Glutamatergic neuron (in vitro differentiated cells): ENCODE data around the gene SLC30A3. TPM values are rescaled to one million over a fixed set of nuclear protein-coding genes. Genes with fewer than 3 reads are reported as not detected.
A peak's percentile ranks its signal among the peaks of the same experiment; 100 is the strongest.

Experiments
- DNase-seq: peaks from one replicate; pipeline ENCODE4 v3.0.0; 2022
- H3K27ac Mint-ChIP-seq: one replicate; pipeline ENCODE4 v1.8.0; 2020; ENCODE audit warnings: mild to moderate bottlenecking, mixed read lengths, inconsistent platforms; ENCODE audit not compliant: unreplicated experiment
- H3K27me3 Mint-ChIP-seq: one replicate; pipeline ENCODE4 v1.8.0; 2020; ENCODE audit warnings: mild to moderate bottlenecking, moderate library complexity, mixed read lengths, inconsistent platforms; ENCODE audit not compliant: unreplicated experiment
- H3K36me3 Mint-ChIP-seq: one replicate; pipeline ENCODE4 v1.8.0; 2020; ENCODE audit warnings: mild to moderate bottlenecking, mixed read lengths, inconsistent platforms; ENCODE audit not compliant: unreplicated experiment
- H3K4me1 Mint-ChIP-seq: one replicate; pipeline ENCODE4 v1.8.0; 2020; ENCODE audit warnings: mild to moderate bottlenecking, low read depth, mixed read lengths, inconsistent platforms; ENCODE audit not compliant: unreplicated experiment
- H3K4me3 Mint-ChIP-seq: one replicate; pipeline ENCODE4 v1.8.0; 2020; ENCODE audit warnings: mild to moderate bottlenecking, mixed read lengths, inconsistent platforms; ENCODE audit not compliant: unreplicated experiment
- H3K9me3 Mint-ChIP-seq: one replicate; pipeline ENCODE4 v1.8.0; 2020; ENCODE audit warnings: mild to moderate bottlenecking, moderate library complexity, mixed read lengths, inconsistent platforms; ENCODE audit not compliant: unreplicated experiment
- CTCF ChIP-seq: fragments of 200-600 bp; sonication (generic); IDR thresholded peaks from one replicate; pipeline ENCODE4 v1.5.0; 2021; ENCODE audit not compliant: partially characterized antibody, unreplicated experiment
- total RNA-seq: library from RNA; stranded (reverse); fragmentation: NEBNext Ultra II Directional; extraction: Animal tissue kit (Norgen Biotek cat#: 25700); gene quantifications from one replicate; pipeline ENCODE4 v1.2.1, GENCODE V29; 2021; ENCODE audit not compliant: unreplicated experiment

Gene SLC30A3
- total RNA-seq, 1 donor from 2014 or later, result 1.3 TPM

DNA sequence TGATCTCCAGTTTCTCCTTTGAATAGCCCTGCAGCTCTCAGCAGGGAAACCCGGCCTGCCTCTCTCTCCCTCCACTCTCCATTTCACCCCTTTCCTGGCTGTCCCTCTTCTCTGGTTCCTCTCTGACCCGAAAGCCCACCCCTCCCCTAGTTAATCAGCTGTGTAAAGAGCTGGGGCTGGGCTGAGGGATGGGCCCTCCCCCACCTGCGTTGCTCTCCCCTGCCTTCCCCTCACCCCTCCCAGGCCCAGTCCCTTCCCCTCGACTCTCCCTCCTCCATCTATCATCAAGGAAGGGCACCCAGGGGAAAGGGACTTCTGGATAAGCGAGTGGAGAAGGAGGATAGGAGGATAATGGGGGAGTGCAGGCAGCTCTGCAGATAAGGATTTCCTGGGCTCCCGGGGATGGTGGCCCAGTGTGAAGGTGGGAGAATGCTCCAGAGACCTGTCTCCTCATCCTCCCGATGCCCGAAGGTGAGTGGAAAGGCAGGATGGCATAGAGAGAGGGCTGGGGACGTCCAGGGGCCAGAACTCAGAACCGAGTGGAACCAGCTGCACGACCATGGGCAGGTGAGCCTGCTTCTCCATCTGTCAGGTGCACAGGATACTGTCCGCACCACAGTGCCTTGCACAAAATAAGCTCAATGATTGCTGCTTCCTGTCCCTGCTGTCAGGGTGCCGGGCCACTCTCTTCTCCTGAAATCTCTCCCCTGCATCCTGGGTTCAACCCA is 12.0 kb downstream of the SLC30A3 start:
- Mint-ChIP-seq H3K27ac (no peak overlapping the region), H3K4me1 (peaks cover 4% of the 10 kb centered on the region), H3K4me3 (no peak overlapping the region), H3K36me3 (no peaks in the 10 kb centered on the region), H3K27me3 (peaks cover 6% of the 10 kb centered on the region), H3K9me3 (peaks cover 2% of the 10 kb centered on the region)
- TF ChIP-seq CTCF, result no peak
- no peak for DNase-seq

GRCh38 chr2:27249891-27250651 is 12.8 kb downstream of the SLC30A3 start:
- Mint-ChIP-seq H3K9me3 (peaks cover 2% of the 10 kb centered on the region), H3K4me3 (no peak overlapping the region), H3K27me3 (peaks cover 6% of the 10 kb centered on the region), H3K4me1 (peaks cover 3% of the 10 kb centered on the region), H3K27ac (no peak overlapping the region), H3K36me3 (no peaks in the 10 kb centered on the region)
- DNase-seq, result peak; percentile 84
- peak; percentile 60 for TF ChIP-seq CTCF

- TF ChIP-seq CTCF, result no peak
- Mint-ChIP-seq H3K27me3 (peaks cover 6% of the 10 kb centered on the region), H3K4me1 (peaks cover 3% of the 10 kb centered on the region), H3K4me3 (no peak overlapping the region), H3K27ac (no peak overlapping the region), H3K36me3 (no peaks in the 10 kb centered on the region), H3K9me3 (peaks cover 2% of the 10 kb centered on the region)
- no peak for DNase-seq
These were observed 13.5 kb downstream of the SLC30A3 start for GRCh38 chr2:27249159-27249890.

DNA sequence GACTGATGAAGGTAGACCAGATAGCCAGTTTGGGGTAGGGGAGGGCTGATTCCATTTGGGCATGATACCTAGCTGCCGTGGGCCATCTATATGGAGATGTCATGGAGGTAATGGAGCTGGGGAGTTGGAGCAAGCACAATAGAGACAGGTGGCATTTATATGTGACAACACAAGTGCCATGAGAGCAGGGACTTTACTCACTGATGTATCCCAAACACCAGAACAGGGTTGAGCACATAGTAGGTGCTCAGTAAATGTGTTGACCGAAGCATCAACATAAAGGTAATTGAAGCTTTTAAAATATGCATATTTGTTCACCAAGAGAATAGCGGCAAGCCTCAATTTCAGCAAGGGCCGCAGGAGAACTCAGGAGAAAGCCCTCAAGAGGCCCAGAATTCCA is 15.0 kb downstream of the SLC30A3 start:
- peaks cover 6% of the 10 kb centered on the region for H3K27me3 Mint-ChIP-seq
- no peaks in the 10 kb centered on the region for H3K36me3 Mint-ChIP-seq
- H3K4me3 Mint-ChIP-seq, result no peak overlapping the region
- H3K27ac Mint-ChIP-seq, result no peak overlapping the region
- peaks cover 2% of the 10 kb centered on the region for H3K9me3 Mint-ChIP-seq
- peaks cover 3% of the 10 kb centered on the region for H3K4me1 Mint-ChIP-seq
- DNase-seq, result no peak
- TF ChIP-seq CTCF, result no peak

- no peak overlapping the region for H3K27ac Mint-ChIP-seq
- peaks cover 2% of the 10 kb centered on the region for H3K27me3 Mint-ChIP-seq
- DNase-seq, result no peak
- H3K36me3 Mint-ChIP-seq, result no peaks in the 10 kb centered on the region
- H3K4me1 Mint-ChIP-seq, result no peaks in the 10 kb centered on the region
- H3K4me3 Mint-ChIP-seq, result no peak overlapping the region
- no peak for TF ChIP-seq CTCF
- no peaks in the 10 kb centered on the region for H3K9me3 Mint-ChIP-seq
These were observed 17.2 kb downstream of the SLC30A3 start for GRCh38 chr2:27245626-27246025.
